ENCODE measurements around the gene PRKCA.

The PRKCA gene

GRCh38 chr17:66412857-66413558 lies 110.6 kb downstream of the PRKCA start:
- DNase-seq, result no peak

GRCh38 chr17:66413559-66414520 lies 111.4 kb downstream of the PRKCA start:
- DNase-seq, result no peak

- DNase-seq, result no peak
Observed at GRCh38 chr17:66414561-66415175, 112.3 kb downstream of the PRKCA start.

- no peak for DNase-seq
Observed at GRCh38 chr17:66415366-66416206, 113.2 kb downstream of the PRKCA start.

GRCh38 chr17:66416207-66416940 lies 114.0 kb downstream of the PRKCA start:
- no peak for DNase-seq

GRCh38 chr17:66417300-66417719 lies 114.9 kb downstream of the PRKCA start:
- no peak for DNase-seq

- DNase-seq, result peak in 1 of 56 donors; percentile 17
Observed at GRCh38 chr17:66420961-66421371, 118.6 kb downstream of the PRKCA start.

- no peak for DNase-seq
Observed at GRCh38 chr17:66422186-66422585, 119.8 kb downstream of the PRKCA start.

- DNase-seq, result no peak
Observed at GRCh38 chr17:66423056-66423955, 120.9 kb downstream of the PRKCA start.

GRCh38 chr17:66425756-66426396 lies 123.5 kb downstream of the PRKCA start:
- no peak for DNase-seq

GRCh38 chr17:66426397-66427033 lies 124.1 kb downstream of the PRKCA start:
- no peak for DNase-seq

- no peak for DNase-seq
Observed at GRCh38 chr17:66427134-66427533, 124.7 kb downstream of the PRKCA start.

GRCh38 chr17:66429680-66430079 lies 127.3 kb downstream of the PRKCA start:
- no peak for DNase-seq

- peak in 1 of 56 donors; percentile 23 for DNase-seq
Observed at GRCh38 chr17:66430846-66431795, 128.7 kb downstream of the PRKCA start.

- peak in 14 of 56 donors; percentile 11 to 37 (median 21) for DNase-seq
Observed at GRCh38 chr17:66431910-66432309, 129.5 kb downstream of the PRKCA start.

GRCh38 chr17:66432411-66432957 lies 130.1 kb downstream of the PRKCA start:
- DNase-seq, result no peak
